Spinal cord (tissue), 10 donors: Measurements from ENCODE around the gene COL23A1. TPM values are rescaled to one million over a fixed set of nuclear protein-coding genes. Genes with fewer than 3 reads are reported as not detected.

Experiments used
- DNase-seq, 6 donors: peaks; one replicate each; pipeline versions ENCODE4 v3.0.0 to v3.0.0-alpha.2; 2013 to 2015; ENCODE audit warnings: low spot score in 6 of 6, low read depth in 4 of 6
- H3K27ac ChIP-seq: one replicate; pipeline ENCODE4 v1.5.1; 2013; ENCODE audit warnings: low read depth, low read length, control low read depth
- H3K27me3 ChIP-seq: one replicate; pipeline ENCODE4 v1.6.1; 2013; ENCODE audit warnings: low read length; ENCODE audit not compliant: control insufficient read depth, insufficient read depth
- H3K36me3 ChIP-seq: one replicate; pipeline ENCODE4 v1.6.1; 2013; ENCODE audit warnings: low read length; ENCODE audit not compliant: control insufficient read depth, insufficient read depth
- H3K4me1 ChIP-seq: one replicate; pipeline ENCODE4 v1.6.1; 2013; ENCODE audit warnings: low read length; ENCODE audit not compliant: control insufficient read depth, insufficient read depth
- H3K4me3 ChIP-seq: one replicate; pipeline ENCODE4 v1.5.1; 2013; ENCODE audit warnings: low read depth, low read length, control low read depth
- H3K9me3 ChIP-seq: one replicate; pipeline ENCODE4 v1.6.1; 2013; ENCODE audit warnings: low read length; ENCODE audit not compliant: control insufficient read depth, insufficient read depth
- WGBS: methylation state at CpG from one replicate; pipeline ENCODE4 v1.1.5; 2013; ENCODE audit warnings: missing lambda C conversion rate; ENCODE audit not compliant: insufficient coverage; 5-methylcytosine and 5-hydroxymethylcytosine counted together
- polyA plus RNA-seq, 2 donors: library from polyadenylated mRNA; unstranded; fragments of 120-200 nt; gene quantifications; one replicate each; pipeline ENCODE4 v1.2.1, GENCODE V29; 2013; ENCODE audit not compliant: insufficient read length in 2 of 2
- total RNA-seq, 2 donors: library from RNA; depleted of rRNA in 1 of 2; stranded (reverse); fragments of 120-200 nt in 1 of 2; fragments of >200 nt in 1 of 2; gene quantifications; one replicate each; pipeline versions ENCODE4 v1.2.3 to v1.2.4, GENCODE V29; 2013 to 2014
- donor health status: healthy.

COL23A1 gene
- total and polyA plus RNA-seq, 4 donors, result 2.8 to 9.7 (median 8.0) TPM

DNA sequence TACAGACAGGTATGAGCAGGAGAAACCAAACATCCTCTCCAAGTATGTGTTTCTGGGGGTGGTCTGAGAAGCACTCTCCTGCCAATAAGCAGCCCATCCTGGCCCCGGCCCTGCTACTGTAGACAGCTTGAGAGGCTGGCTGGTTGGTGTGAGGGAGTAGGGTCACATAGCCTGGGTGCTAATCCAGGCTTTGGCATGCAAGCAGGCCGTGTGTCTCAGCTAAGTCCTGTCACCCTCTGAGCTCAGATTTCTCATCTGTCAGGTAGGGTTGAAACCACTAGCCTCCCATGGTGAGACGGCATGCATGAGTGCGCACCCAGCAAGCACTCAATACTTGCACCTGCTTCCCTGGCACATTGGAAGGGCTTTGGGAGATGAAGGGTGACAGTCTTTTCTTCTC lies 307.8 kb downstream of the COL23A1 start:
- Histone ChIP-seq H3K4me1 (peaks cover 28% of the 10 kb centered on the region), H3K36me3 (peaks cover 4% of the 10 kb centered on the region), H3K27ac (no peak overlapping the region), H3K4me3 (no peak overlapping the region), H3K27me3 (no peaks in the 10 kb centered on the region), H3K9me3 (peaks cover 3% of the 10 kb centered on the region)
- WGBS, result 82% methylated on average over 2 of the region's 4 CpGs
- DNase-seq, result no peak

DNA sequence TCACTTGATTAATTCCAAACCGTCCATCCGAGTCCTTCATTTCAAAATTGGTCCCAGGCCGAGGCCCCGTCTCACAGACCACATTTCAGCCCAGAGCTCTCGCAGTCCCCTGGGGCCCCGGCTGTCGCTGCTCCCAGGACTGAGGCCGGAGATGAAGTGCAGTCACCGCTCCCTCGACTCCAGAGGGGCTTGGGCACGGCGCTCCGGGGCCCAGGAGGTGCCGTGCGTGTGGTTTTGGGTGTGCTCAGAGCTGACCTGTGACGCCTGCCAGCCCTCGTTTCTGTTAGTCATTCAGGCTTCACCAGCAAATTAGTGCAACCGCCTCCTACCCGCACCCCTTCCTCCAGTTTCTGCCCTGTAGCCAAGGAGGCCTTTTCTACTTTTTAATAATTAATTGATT lies 308.9 kb downstream of the COL23A1 start:
- no peaks in the 10 kb centered on the region for H3K27me3 ChIP-seq

DNA sequence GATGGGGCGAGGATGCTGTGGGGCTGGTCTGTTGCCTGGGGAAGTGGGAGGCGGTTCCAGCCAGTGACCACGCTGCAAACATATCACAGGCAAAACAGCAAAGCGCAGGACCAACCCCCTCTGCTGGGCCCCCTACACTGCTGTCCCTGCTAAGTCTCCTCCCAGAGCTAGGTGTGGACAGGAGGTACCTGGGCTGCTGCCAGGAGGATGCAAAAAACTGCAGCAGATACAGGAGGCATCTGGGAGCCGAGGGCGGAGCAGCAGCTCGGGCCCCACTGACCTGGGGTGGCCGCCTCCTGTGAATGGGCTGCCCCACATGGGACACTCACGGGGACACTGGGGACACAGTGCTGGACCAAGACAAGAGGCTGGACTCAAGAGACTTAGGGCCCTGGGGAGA lies 309.6 kb downstream of the COL23A1 start:
- H3K4me1 ChIP-seq, result peaks cover 26% of the 10 kb centered on the region
- no peaks in the 10 kb centered on the region for H3K27me3 ChIP-seq
- peaks cover 3% of the 10 kb centered on the region for H3K9me3 ChIP-seq
- no peak overlapping the region for H3K4me3 ChIP-seq
- whole genome bisulfite sequencing, result 92% methylated on average over 7 of the region's 9 CpGs
- no peak overlapping the region for H3K27ac ChIP-seq
- no peaks in the 10 kb centered on the region for H3K36me3 ChIP-seq
- DNase-seq, result no peak

More for the DNA sequence above, 308.9 kb downstream of the COL23A1 start:
- Histone ChIP-seq H3K27ac (no peak overlapping the region), H3K4me1 (peaks cover 26% of the 10 kb centered on the region), H3K36me3 (peaks cover 2% of the 10 kb centered on the region), H3K9me3 (peaks cover 3% of the 10 kb centered on the region), H3K4me3 (no peak overlapping the region)
- 80% methylated on average over 16 of the region's 19 CpGs for WGBS
- DNase-seq, result no peak

DNA sequence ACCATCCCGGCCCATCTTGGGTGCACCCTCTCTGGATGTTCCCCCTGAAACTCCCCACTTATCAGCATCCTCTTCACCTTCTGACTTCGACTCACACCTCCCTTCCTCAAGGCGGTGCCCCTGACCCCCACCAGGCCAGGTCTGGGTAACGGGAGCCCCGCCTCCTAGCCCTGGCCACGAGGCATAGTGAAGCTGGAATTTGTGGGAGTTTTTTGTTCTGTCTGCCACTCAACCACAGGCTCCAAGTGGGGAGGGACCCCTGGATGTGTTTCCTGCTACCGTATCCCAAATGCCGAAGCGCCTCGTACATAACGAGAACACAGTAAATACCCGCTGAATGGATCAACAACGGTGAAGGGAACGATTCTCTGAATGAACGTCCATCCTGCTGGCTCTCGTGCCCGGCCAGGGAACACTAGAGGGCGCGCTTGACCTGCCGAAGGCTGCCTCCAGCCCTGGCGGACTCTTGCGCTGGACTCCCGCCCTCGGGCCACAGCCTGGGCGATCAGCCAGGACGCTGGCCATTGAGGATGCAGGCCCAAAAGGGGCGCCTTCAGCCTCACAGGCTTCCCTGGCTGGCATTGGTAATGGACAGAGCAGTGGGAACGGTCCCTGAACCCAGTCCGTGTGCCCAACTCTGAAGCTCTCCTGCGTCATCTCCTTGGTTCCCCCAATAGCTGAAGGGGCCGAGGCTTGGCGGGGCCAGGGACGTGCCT lies 310.3 kb downstream of the COL23A1 start:
- peak; percentile 56 to 94 (median 82) for DNase-seq
- no peaks in the 10 kb centered on the region for H3K36me3 ChIP-seq
- H3K4me1 ChIP-seq, result peaks cover 26% of the 10 kb centered on the region
- H3K27ac ChIP-seq, result no peak overlapping the region
- H3K9me3 ChIP-seq, result peaks cover 3% of the 10 kb centered on the region
- 15% methylated on average over 31 of the region's 33 CpGs for WGBS
- H3K27me3 ChIP-seq, result no peaks in the 10 kb centered on the region
- H3K4me3 ChIP-seq, result no peak overlapping the region

DNA sequence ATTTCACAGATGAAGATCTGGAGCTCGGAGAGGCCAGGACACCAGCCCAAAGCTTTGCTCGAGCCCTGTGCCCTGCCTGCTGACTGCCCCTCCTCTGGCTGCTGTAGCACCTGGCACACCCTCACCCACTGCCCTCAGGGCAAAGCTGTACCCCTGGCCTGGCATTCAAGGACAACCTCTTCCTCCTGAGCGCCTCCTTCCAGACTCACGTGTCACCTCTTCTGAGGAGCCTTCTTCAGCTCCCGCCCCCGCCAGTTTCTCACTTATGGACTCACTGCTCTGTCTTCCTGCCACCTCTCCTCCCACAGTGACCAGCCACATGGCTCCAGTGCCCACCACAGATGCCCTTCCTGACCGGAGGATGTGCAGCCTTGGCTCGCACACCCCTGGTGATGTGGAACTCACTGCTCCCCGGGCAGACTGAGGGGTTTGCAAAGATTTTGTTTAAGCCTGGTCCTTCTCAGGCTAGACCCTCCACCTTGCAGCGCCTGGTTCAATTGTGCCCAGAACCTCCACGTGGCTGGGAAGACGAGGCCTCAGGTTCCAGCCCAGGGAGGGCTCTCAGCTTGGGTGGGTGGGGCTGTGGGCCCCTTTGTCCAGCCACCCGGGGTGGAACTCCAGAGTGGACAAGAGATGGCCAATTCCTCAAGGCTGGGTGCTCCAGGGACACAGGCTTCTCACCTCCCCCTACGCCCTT lies 311.0 kb downstream of the COL23A1 start:
- Histone ChIP-seq H3K27me3 (no peaks in the 10 kb centered on the region), H3K9me3 (peaks cover 3% of the 10 kb centered on the region), H3K36me3 (no peaks in the 10 kb centered on the region), H3K4me1 (peaks cover 30% of the 10 kb centered on the region), H3K27ac (no peak overlapping the region), H3K4me3 (no peak overlapping the region)
- WGBS, result 89% methylated on average over 14 of the region's 14 CpGs
- DNase-seq, result no peak

DNA sequence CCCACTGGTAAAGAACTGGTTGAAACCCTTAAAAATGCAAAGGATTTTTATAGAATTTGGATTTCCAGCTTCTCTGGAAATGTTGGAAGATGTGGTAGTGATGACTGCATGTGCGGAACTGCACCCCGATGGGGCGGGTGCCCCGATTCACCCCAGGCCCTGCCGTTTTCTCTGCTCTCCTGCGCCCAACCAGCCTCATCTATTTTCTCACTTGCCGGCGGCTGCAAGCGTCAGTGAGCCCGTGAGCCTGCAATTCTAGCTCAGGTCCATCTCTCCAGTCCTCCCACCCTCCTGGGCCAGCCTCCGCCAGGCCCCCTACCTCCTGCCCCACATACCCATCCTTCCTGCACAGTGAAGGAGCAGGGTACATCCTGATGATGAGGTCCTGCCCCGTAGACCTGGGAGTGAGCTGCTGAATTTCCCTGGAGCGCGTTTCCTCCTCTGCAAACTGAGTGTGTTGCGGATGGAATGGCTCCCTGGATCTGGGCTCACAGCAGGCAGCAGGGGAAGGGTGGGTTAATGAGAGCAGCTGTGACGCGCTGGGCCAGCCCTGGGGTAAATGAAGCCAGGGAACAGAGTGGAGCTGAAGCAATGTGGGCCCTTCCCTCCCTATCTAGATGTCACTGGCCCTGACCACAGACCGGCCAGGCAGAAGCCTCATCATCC lies 311.7 kb downstream of the COL23A1 start:
- 75% methylated on average over 16 of the region's 18 CpGs for WGBS
- peak in 1 of 6 donors; percentile 9 for DNase-seq
- Histone ChIP-seq H3K27me3 (no peaks in the 10 kb centered on the region), H3K4me3 (no peak overlapping the region), H3K9me3 (no peaks in the 10 kb centered on the region), H3K36me3 (no peaks in the 10 kb centered on the region), H3K27ac (no peak overlapping the region), H3K4me1 (peaks cover 32% of the 10 kb centered on the region)

DNA sequence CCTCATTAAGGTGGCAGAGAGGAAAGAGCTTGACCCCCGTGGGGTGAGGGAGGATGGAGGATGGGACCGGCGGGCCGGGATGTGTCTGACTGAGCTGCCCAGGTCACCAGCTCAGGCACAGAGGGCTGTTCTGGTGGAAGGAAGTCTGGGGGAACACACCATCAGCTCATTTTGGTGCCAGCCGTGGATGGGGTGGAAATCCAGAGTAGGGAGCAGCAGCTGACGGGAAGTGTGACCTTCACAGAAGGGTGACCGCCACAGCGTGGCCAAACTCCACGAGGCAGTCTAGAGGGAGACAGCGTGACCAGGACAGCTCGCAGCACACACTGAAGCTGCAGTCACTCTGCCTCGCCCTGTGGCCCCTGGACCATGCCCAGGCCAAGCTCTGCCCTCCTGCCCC lies 312.3 kb downstream of the COL23A1 start:
- Histone ChIP-seq H3K27me3 (no peaks in the 10 kb centered on the region), H3K4me1 (peaks cover 32% of the 10 kb centered on the region)
- WGBS, result 77% methylated on average over 11 of the region's 12 CpGs

DNA sequence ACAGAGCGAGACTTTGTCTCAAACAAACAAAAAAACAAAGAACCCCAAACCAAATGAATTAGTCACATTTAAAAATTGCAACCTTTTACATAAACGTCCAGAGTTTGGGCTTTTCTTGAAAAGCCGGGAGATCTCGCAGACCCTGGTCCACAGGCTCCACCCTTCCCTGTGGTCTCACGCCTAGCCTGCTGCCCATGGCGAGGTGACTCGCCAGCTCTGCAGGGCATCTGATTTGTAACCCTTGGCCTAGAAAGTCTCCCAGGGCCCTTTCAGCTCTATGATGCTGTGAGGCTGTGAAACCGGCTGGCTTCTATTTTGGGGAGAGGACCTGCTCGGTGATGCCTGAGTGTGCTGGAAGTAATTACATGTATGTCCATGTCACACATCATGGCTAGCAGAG lies 312.8 kb downstream of the COL23A1 start:
- no peak for DNase-seq

More for the DNA sequence above, 312.3 kb downstream of the COL23A1 start:
- Histone ChIP-seq H3K36me3 (no peaks in the 10 kb centered on the region), H3K27ac (no peak overlapping the region), H3K9me3 (no peaks in the 10 kb centered on the region), H3K4me3 (no peak overlapping the region)
- no peak for DNase-seq

DNA sequence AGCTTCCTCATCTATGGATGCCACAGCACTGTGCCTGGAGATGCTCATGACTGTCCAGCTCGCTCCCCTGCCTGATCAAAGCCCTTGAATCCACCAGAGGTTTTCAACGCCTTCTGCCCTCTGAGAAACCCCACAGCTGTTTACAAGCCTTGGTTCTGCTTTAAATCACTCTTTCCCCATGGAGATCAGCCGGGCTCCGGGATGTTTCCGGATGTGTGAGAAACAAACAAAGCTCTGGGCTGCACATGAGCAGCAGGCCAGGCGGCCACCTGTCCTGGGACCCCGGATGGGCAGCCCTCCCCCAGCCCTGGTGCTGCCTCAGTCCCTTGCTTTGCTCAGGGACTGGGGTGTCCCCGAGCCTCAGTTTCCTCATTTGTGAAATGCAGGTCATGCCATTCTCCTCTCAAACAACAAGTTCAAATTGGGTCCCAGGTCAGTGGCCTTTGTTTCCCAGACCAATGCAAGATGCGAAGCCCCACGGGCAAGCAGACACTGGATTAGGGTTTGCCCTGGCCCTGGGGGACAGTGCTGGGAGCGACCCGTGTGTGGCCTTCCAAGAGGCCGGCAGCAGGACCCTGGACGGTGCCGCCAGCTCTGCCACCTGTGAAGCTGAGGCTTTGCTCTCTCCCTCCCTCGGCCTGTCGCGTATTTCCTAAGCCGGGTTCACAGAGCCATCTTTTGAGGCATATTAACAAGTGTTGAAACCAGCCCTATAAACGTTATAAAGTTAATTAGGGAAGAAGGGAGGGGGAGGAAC lies 315.2 kb downstream of the COL23A1 start:
- H3K4me3 ChIP-seq, result no peak overlapping the region
- 77% methylated on average over 15 of the region's 20 CpGs for WGBS

More for the DNA sequence above, 312.8 kb downstream of the COL23A1 start:
- no peaks in the 10 kb centered on the region for H3K36me3 ChIP-seq
- H3K27ac ChIP-seq, result no peak overlapping the region
- H3K4me1 ChIP-seq, result peaks cover 32% of the 10 kb centered on the region
- 92% methylated on average over 9 of the region's 9 CpGs for WGBS
- no peaks in the 10 kb centered on the region for H3K27me3 ChIP-seq
- H3K9me3 ChIP-seq, result no peaks in the 10 kb centered on the region
- no peak overlapping the region for H3K4me3 ChIP-seq

More for the DNA sequence above, 315.2 kb downstream of the COL23A1 start:
- Histone ChIP-seq H3K36me3 (no peaks in the 10 kb centered on the region), H3K27me3 (no peaks in the 10 kb centered on the region), H3K9me3 (no peaks in the 10 kb centered on the region), H3K4me1 (peaks cover 25% of the 10 kb centered on the region), H3K27ac (no peak overlapping the region)
- no peak for DNase-seq
